Cardiac fibroblast (primary cell): ENCODE results near the gene MSL2.

Source experiments
- DNase-seq, 2 donors: peaks; one replicate each; pipeline versions ENCODE4 v3.0.0 to v3.0.0-alpha.2; 2010; ENCODE audit warnings: low read depth in 2 of 2
- H3K4me3 ChIP-seq, 2 donors: replicated peaks in 1 of 2; 1 replicate in 1 of 2; 2 replicates in 1 of 2; pipeline ENCODE4 v1.5.1; 2011; ENCODE audit warnings: low read depth in 2 of 2, low read length in 2 of 2, mild to moderate bottlenecking in 2 of 2, moderate library complexity in 1 of 2
- CTCF ChIP-seq: IDR thresholded peaks from one replicate; pipeline ENCODE4 v1.5.1; 2011; ENCODE audit warnings: low read depth, mild to moderate bottlenecking, low read length, inconsistent platforms

MSL2 gene

GRCh38 chr3:136189859-136190617, 6.1 kb downstream of the MSL2 start:
- DNase-seq: no peak
- no peak for TF ChIP-seq CTCF
- H3K4me3 ChIP-seq: no peak overlapping the region

GRCh38 chr3:136189043-136189442, 7.1 kb downstream of the MSL2 start:
- TF ChIP-seq CTCF: no peak
- H3K4me3 ChIP-seq: no peak overlapping the region
- no peak for DNase-seq

- TF ChIP-seq CTCF: no peak
- no peak overlapping the region for H3K4me3 ChIP-seq
- DNase-seq: no peak
These were observed 8.3 kb downstream of the MSL2 start for GRCh38 chr3:136187868-136188267.

- H3K4me3 ChIP-seq: no peak overlapping the region
- TF ChIP-seq CTCF: no peak
- no peak for DNase-seq
These were observed 9.3 kb downstream of the MSL2 start for GRCh38 chr3:136186846-136187245.

- peak in 1 of 2 donors; percentile 15 for DNase-seq
- no peak overlapping the region for H3K4me3 ChIP-seq
- no peak for TF ChIP-seq CTCF
These were observed 9.8 kb downstream of the MSL2 start for GRCh38 chr3:136186344-136186743.

GRCh38 chr3:136184703-136185102, 11.4 kb downstream of the MSL2 start:
- peak; percentile 28 to 68 for DNase-seq
- no peak for TF ChIP-seq CTCF
- no peak overlapping the region for H3K4me3 ChIP-seq

GRCh38 chr3:136181741-136182140, 14.4 kb downstream of the MSL2 start:
- DNase-seq: no peak
- no peak for TF ChIP-seq CTCF
- no peak overlapping the region for H3K4me3 ChIP-seq
